Brain microvascular endothelial cell (primary cell): ENCODE data around the gene CHST13.

ENCODE experiments used
- DNase-seq: peaks from one replicate; pipeline ENCODE4 v3.0.0-alpha.2; 2020
- H3K27ac ChIP-seq: fragments of 250-450 bp; sonication (Bioruptor Pico); 2 replicates; pipeline ENCODE4 v1.5.1; 2020; ENCODE audit warnings: mild to moderate bottlenecking, moderate library complexity
- H3K27me3 ChIP-seq: fragments of 250-450 bp; sonication (Bioruptor Pico); replicated peaks from 2 replicates; pipeline ENCODE4 v1.5.1; 2020; ENCODE audit warnings: mild to moderate bottlenecking
- H3K36me3 ChIP-seq: fragments of 250-450 bp; sonication (Bioruptor Pico); replicated peaks from 2 replicates; pipeline ENCODE4 v1.5.1; 2020; ENCODE audit warnings: mild to moderate bottlenecking
- H3K4me3 ChIP-seq: 2 replicates; pipeline ENCODE4 v1.5.1; 2011; ENCODE audit warnings: low read depth, mild to moderate bottlenecking, control low read depth, low read length, moderate library complexity
- CTCF ChIP-seq: IDR thresholded peaks from 2 replicates; pipeline ENCODE4 v1.5.1; 2011; ENCODE audit warnings: low read depth, mild to moderate bottlenecking, moderate library complexity, low read length, control low read depth, inconsistent platforms; ENCODE audit errors: missing control alignments
- in situ Hi-C: cut with HindIII; loops from 2 replicates; pipeline ENCODE4 v1.10.0; 2017; ENCODE audit warnings: low sequenced_read_pairs, low pct_ligation_motif_present

CHST13 gene

GRCh38 chr3:126567696-126568438, 43.9 kb downstream of the CHST13 start:
- no peak overlapping the region for H3K4me3 ChIP-seq
- in situ Hi-C loops = no loop called here

DNA sequence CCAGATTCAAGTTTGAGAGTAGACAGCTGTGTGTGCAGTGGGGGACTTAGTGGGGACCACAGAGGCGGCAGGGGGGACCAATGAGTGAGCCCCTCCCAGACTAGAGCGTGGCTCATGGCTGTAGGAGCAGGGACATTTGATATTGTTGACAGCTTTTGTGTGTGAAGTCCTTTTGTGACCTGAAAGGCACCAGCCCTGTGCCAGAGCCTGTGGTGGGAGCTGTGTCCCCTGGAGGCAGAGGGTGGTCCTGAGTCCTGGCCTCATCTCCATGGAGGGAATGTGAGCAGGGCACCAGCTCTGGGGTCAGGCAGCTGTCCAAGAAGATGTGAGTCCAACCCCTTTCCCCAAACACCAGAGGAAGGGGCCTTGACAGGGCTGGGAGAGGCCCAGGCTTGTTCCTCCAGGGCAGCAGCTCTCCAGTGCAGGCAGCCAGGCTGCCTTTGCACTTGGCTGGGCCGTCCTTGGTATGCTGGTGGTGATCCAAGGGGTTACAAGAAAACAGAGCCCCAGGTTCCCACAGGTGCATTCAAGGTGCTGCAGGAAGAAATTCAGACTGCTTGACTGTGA, 44.9 kb downstream of the CHST13 start:
- H3K36me3 ChIP-seq = no peaks in the 10 kb centered on the region
- H3K27me3 ChIP-seq = peaks cover 19% of the 10 kb centered on the region
- no peak for DNase-seq
- TF ChIP-seq CTCF = no peak
- in situ Hi-C loops = no loop called here
- no peak overlapping the region for H3K27ac ChIP-seq
- no peak overlapping the region for H3K4me3 ChIP-seq

More at GRCh38 chr3:126567696-126568438, 43.9 kb downstream of the CHST13 start:
- DNase-seq = no peak
- Histone ChIP-seq H3K27ac (no peak overlapping the region), H3K36me3 (no peaks in the 10 kb centered on the region), H3K27me3 (peaks cover 19% of the 10 kb centered on the region)
- no peak for TF ChIP-seq CTCF

DNA sequence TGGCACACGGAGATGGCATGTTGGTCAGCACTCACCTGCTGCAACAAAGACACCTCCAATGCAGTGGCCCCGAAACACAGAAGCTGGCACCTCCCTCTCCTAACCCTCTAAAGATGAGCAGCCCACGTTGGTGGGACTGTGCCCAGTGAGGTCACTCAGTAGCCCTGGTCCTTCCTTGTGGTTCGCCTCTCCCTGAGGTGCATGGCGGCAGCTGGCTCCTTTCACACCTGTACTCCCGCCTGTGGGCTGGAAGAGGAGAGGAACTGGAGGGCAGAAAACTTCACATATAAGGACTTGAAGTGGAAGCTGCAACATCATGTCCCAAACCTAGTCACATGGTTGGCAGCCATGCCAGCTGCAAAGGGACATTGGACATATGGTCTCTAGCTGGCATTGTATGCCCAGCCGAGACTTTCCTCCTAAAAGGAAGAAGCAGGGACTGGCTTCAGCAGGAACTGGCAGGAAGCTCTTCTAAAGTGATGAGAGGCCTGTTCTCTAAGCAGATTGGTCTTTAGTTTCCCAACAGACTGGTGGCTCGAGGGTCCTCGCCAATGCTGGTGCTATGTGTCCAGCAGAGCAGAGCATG, 45.5 kb downstream of the CHST13 start:
- no peak overlapping the region for H3K4me3 ChIP-seq
- H3K36me3 ChIP-seq = no peaks in the 10 kb centered on the region
- H3K27me3 ChIP-seq = peaks cover 16% of the 10 kb centered on the region
- no peak for TF ChIP-seq CTCF
- DNase-seq = no peak
- no peak overlapping the region for H3K27ac ChIP-seq
- in situ Hi-C loops = no loop called here

DNA sequence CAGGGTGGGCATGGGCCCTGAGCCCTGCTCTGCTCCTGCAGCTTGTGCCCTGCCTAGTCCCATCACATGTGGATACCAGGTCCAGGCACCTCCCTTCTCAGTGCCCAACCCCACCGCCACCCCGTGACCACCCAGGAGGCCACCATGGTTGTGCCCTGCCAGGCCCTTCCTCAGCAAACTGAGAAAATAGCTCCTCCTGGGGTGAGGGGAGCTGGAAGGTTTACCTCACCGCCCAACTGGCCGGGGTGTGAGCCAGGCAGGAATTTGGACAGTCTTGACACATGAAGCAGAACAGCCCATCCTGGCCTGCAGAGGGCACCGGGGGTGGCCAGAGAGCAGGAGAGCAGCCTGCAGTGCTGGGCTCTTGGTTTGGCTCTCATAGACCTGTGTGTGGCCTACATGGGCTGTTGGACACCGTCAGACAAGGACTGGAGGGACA, 46.2 kb downstream of the CHST13 start:
- TF ChIP-seq CTCF = peak; percentile 22
- no peak overlapping the region for H3K27ac ChIP-seq
- no peak overlapping the region for H3K4me3 ChIP-seq
- in situ Hi-C loops = no loop called here
- no peaks in the 10 kb centered on the region for H3K36me3 ChIP-seq
- DNase-seq = no peak
- peaks cover 16% of the 10 kb centered on the region for H3K27me3 ChIP-seq

GRCh38 chr3:126571078-126571477, 47.1 kb downstream of the CHST13 start:
- H3K36me3 ChIP-seq = no peaks in the 10 kb centered on the region
- no peak for TF ChIP-seq CTCF
- in situ Hi-C loops = no loop called here
- peaks cover 7% of the 10 kb centered on the region for H3K27me3 ChIP-seq
- no peak overlapping the region for H3K4me3 ChIP-seq
- H3K27ac ChIP-seq = no peak overlapping the region
- no peak for DNase-seq
